K562 (cell line): ENCODE results near the gene LEPR. TPM values are rescaled to one million over a fixed set of nuclear protein-coding genes. Genes with fewer than 3 reads are reported as not detected.
A peak's percentile ranks its signal among the peaks of the same experiment; 100 is the strongest.

Experiments used
- ARNT ChIP-seq, 2 experiments: fragments of 450-650 bp; IDR thresholded peaks; 2 replicates each; pipeline ENCODE4 v1.6.1; 2016; ENCODE audit warnings: mild to moderate bottlenecking in 1 of 2
- BHLHE40 ChIP-seq: IDR thresholded peaks from 2 replicates; pipeline ENCODE4 v1.6.1; 2011; ENCODE audit warnings: low read length, improper control_type of control experiment
- KAT8 ChIP-seq: fragments of 450-650 bp; IDR thresholded peaks from 2 replicates; pipeline ENCODE4 v1.6.1; 2016; ENCODE audit warnings: low read depth, mild to moderate bottlenecking
- LEF1 ChIP-seq: fragments of 450-650 bp; IDR thresholded peaks from 2 replicates; pipeline ENCODE4 v1.6.1; 2016; ENCODE audit warnings: mild to moderate bottlenecking
- POLR2B ChIP-seq: fragments of 450-650 bp; IDR thresholded peaks from 2 replicates; pipeline ENCODE4 v1.6.1; 2018; ENCODE audit warnings: low read depth; ENCODE audit not compliant: partially characterized antibody
- RBFOX2 ChIP-seq: fragments of 200-400 bp; formaldehyde crosslinking; IDR thresholded peaks from 2 replicates; pipeline ENCODE4 v1.6.1; 2017; ENCODE audit warnings: low read depth, mild to moderate bottlenecking, low read length, moderate library complexity
- SIN3A ChIP-seq, 2 experiments: fragments of 150-350 bp in 1 of 2; IDR thresholded peaks; 2 replicates each; pipeline ENCODE4 v1.6.1; 2011 to 2016; ENCODE audit warnings: borderline replicate concordance in 2 of 2, low read depth in 2 of 2, low read length in 2 of 2, mild to moderate bottlenecking in 2 of 2, moderate library complexity in 2 of 2; ENCODE audit not compliant: control insufficient read depth in 1 of 2
- SMAD1 ChIP-seq: fragments of 150-350 bp; IDR thresholded peaks from 2 replicates; pipeline ENCODE4 v1.6.1; 2014; ENCODE audit warnings: low read length, low read depth; ENCODE audit not compliant: partially characterized antibody
- SP2 ChIP-seq: IDR thresholded peaks from 2 replicates; pipeline ENCODE4 v1.6.1; 2011; ENCODE audit warnings: mild to moderate bottlenecking, low read depth, low read length, moderate library complexity; ENCODE audit not compliant: poor library complexity, severe bottlenecking; ENCODE audit errors: extremely low read depth
- TARDBP ChIP-seq: fragments of 450-650 bp; IDR thresholded peaks from 2 replicates; pipeline ENCODE4 v1.6.1; 2016
- TCF3 ChIP-seq: sonication (generic); formaldehyde crosslinking; IDR thresholded peaks from 2 replicates; pipeline ENCODE4 v1.4.0; 2020; ENCODE audit warnings: mild to moderate bottlenecking, missing genetic modification reagents
- ZKSCAN8 ChIP-seq: fragments of 200-800 bp; sonication (Bioruptor generic); IDR thresholded peaks from 2 replicates; pipeline ENCODE4 v1.6.1; 2016; ENCODE audit warnings: missing genetic modification characterization, missing compliant biosample characterization
- ZNF232 ChIP-seq: sonication (generic); formaldehyde crosslinking; IDR thresholded peaks from 2 replicates; pipeline ENCODE4 v1.8.0; 2022; ENCODE audit warnings: mild to moderate bottlenecking, missing genetic modification reagents
- polyA plus RNA-seq, 8 experiments: library from polyadenylated mRNA; depleted of rRNA in 4 of 8; stranded (reverse) in 5 of 8; unstranded in 3 of 8; fragments of >200 nt; fragmentation: Nextera tagmentation in 2 of 8; fragmentation: Illumina TruSeq in 1 of 8; extraction: Ambion mirVana in 2 of 8; extraction: Trizol in 1 of 8; gene quantifications; 2 replicates each; pipeline versions ENCODE4 v1.2.1 to v1.2.3, GENCODE V29; 2011 to 2014; ENCODE audit warnings: inconsistent platforms in 1 of 8, missing spikeins in 1 of 8
- total RNA-seq, 7 experiments: library from RNA; depleted of rRNA in 6 of 7; stranded (reverse); fragments of >200 nt in 6 of 7; fragmentation: Illumina TruSeq in 2 of 7; extraction: Trizol in 2 of 7; gene quantifications; 2 replicates each; pipeline versions ENCODE4 v1.2.1 to v1.2.3, GENCODE V29; 2011 to 2021; ENCODE audit warnings: low replicate concordance in 1 of 7
- TF ChIP-seq, protein P1 (sequence below): fragments of 450-650 bp; conservative IDR thresholded peaks from 2 replicates; pipeline ENCODE4 v1.6.1; 2016; ENCODE audit warnings: missing genetic modification characterization, low read depth, mild to moderate bottlenecking, missing compliant biosample characterization, moderate library complexity
- TF ChIP-seq, protein P2 (sequence below): fragments of 450-650 bp; formaldehyde crosslinking; IDR thresholded peaks from 2 replicates; pipeline ENCODE4 v1.4.0; 2020; ENCODE audit warnings: mild to moderate bottlenecking, mixed read lengths
- TF ChIP-seq, protein P3 (sequence below), 2 experiments: fragments of 450-650 bp; IDR thresholded peaks; 2 replicates each; pipeline ENCODE4 v1.6.1; 2016
- TF ChIP-seq, protein P4 (sequence below), 2 experiments: fragments of 250-450 bp in 1 of 2; fragments of 450-650 bp in 1 of 2; sonication (Bioruptor Pico) in 1 of 2; IDR thresholded peaks; 2 replicates each; pipeline versions ENCODE4 v1.6.1 to v1.8.0; 2016 to 2021; ENCODE audit warnings: mild to moderate bottlenecking in 2 of 2, moderate library complexity in 2 of 2, missing compliant biosample characterization in 1 of 2, missing genetic modification characterization in 1 of 2
- TF ChIP-seq, protein P5 (sequence below), 2 experiments: IDR thresholded peaks in 1 of 2; conservative IDR thresholded peaks in 1 of 2; 2 replicates each; pipeline ENCODE4 v1.6.1; 2016; ENCODE audit warnings: low read depth in 2 of 2, mild to moderate bottlenecking in 1 of 2, missing compliant biosample characterization in 1 of 2, missing genetic modification characterization in 1 of 2, moderate library complexity in 1 of 2

The LEPR gene
- total and polyA plus RNA-seq, 9 of the 15 experiments (the other 6 are each of a cell fraction or from before 2014, with no cell fraction given) = 12.2 to 111 (median 43.1) TPM

DNA sequence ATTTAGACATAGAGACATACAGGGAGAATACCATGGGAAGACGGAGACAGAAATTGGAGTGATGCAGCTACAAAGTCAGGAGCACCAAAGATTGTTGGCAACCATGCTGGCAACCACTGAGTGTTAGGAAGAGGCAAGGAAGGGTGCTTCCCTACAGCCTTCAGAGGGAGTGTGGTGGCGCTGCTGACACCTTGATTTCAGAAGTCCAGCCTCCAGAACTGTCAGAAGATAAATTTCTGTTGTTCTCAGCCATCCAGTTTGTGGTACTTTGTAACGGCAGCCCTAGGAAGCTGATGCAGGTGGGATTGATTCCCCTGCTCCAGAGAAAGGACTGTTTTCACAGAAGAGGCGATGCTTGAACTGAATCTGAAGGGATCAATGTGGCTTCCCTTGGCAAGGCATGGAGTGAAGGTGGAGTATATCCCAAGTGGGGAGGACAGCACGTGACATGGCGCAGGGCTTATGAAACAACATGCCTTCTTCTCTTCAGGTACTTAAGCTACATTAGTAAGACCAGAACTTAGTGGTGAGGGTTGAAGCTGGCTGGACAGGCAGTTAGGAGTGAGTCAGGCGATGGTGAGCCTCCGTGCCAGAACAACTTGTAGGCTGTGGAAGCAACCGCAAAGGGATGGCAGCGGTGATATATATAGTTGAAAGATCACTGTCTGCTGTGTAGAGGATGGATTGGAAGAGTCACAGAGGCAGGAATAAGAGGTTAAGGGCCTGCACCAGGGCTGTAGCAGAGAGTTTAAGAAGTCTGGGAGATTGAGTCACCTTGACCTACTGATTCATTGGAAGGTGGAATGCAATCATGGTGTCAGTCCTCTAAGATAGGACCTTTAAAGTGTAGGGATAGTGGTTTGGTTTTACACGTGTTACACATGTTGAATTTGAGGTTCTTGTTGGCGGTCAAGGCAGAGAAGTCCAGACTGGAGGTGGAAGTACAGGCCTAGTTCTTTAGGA lies 2.1 kb downstream of the LEPR start (continued):
- TF ChIP-seq TARDBP (no peak), ARNT (IDR thresholded peaks at IDR 0.05) (no peak), BHLHE40 (peak; percentile 83), POLR2B (no peak), ZNF232 (CRISPR knock-in tag) (no peak), RBFOX2 (no peak), LEF1 (no peak), KAT8 (no peak), TCF3 (CRISPR knock-in tag) (no peak), ZKSCAN8 (CRISPR knock-in tag) (no peak), SP2 (no peak), SMAD1 (no peak), SIN3A (IDR thresholded peaks at IDR 0.05; ENCODE audit: borderline replicate concordance in 2 of 2, control insufficient read depth in 1 of 2, low read depth in 2 of 2, low read length in 2 of 2) (peak; percentile 35 to 80; a peak in 2 of 4 replicates)
- TF ChIP-seq, protein P1, sequence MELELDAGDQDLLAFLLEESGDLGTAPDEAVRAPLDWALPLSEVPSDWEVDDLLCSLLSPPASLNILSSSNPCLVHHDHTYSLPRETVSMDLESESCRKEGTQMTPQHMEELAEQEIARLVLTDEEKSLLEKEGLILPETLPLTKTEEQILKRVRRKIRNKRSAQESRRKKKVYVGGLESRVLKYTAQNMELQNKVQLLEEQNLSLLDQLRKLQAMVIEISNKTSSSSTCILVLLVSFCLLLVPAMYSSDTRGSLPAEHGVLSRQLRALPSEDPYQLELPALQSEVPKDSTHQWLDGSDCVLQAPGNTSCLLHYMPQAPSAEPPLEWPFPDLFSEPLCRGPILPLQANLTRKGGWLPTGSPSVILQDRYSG (tag) = no peak
- TF ChIP-seq, protein P2, sequence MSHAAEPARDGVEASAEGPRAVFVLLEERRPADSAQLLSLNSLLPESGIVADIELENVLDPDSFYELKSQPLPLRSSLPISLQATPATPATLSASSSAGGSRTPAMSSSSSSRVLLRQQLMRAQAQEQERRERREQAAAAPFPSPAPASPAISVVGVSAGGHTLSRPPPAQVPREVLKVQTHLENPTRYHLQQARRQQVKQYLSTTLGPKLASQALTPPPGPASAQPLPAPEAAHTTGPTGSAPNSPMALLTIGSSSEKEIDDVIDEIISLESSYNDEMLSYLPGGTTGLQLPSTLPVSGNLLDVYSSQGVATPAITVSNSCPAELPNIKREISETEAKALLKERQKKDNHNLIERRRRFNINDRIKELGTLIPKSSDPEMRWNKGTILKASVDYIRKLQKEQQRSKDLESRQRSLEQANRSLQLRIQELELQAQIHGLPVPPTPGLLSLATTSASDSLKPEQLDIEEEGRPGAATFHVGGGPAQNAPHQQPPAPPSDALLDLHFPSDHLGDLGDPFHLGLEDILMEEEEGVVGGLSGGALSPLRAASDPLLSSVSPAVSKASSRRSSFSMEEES (CRISPR knock-in tag) = peak; percentile 81
- TF ChIP-seq, protein P3, sequence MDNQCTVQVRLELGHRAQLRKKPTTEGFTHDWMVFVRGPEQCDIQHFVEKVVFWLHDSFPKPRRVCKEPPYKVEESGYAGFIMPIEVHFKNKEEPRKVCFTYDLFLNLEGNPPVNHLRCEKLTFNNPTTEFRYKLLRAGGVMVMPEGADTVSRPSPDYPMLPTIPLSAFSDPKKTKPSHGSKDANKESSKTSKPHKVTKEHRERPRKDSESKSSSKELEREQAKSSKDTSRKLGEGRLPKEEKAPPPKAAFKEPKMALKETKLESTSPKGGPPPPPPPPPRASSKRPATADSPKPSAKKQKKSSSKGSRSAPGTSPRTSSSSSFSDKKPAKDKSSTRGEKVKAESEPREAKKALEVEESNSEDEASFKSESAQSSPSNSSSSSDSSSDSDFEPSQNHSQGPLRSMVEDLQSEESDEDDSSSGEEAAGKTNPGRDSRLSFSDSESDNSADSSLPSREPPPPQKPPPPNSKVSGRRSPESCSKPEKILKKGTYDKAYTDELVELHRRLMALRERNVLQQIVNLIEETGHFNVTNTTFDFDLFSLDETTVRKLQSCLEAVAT (IDR thresholded peaks at IDR 0.05) = peak in 1 of 2 experiments; percentile 15; a peak in 1 of 4 replicates
- TF ChIP-seq, protein P4, sequence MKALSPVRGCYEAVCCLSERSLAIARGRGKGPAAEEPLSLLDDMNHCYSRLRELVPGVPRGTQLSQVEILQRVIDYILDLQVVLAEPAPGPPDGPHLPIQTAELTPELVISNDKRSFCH (CRISPR knock-in tag; IDR thresholded peaks at IDR 0.05) = no peak
- TF ChIP-seq, protein P4 (tag; IDR thresholded peaks at IDR 0.05) = no peak
- TF ChIP-seq, protein P5, sequence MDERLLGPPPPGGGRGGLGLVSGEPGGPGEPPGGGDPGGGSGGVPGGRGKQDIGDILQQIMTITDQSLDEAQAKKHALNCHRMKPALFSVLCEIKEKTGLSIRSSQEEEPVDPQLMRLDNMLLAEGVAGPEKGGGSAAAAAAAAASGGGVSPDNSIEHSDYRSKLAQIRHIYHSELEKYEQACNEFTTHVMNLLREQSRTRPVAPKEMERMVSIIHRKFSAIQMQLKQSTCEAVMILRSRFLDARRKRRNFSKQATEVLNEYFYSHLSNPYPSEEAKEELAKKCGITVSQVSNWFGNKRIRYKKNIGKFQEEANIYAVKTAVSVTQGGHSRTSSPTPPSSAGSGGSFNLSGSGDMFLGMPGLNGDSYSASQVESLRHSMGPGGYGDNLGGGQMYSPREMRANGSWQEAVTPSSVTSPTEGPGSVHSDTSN (CRISPR knock-in tag; IDR thresholded peaks at IDR 0.05; ENCODE audit: low read depth) = no peak
- TF ChIP-seq, protein P5 (tag; conservative IDR thresholded peaks at IDR 0.05; ENCODE audit: low read depth) = peak; percentile 68
